PFSK-1 (cell line): ENCODE measurements around the gene UVSSA.

ENCODE experiments used
- FOXP2 ChIP-seq: optimal IDR thresholded peaks from 2 replicates; pipeline ENCODE3; 2011; ENCODE audit warnings: borderline replicate concordance, control low read depth, inconsistent platforms; ENCODE audit not compliant: insufficient read depth; ENCODE audit errors: extremely low read length, extremely low read depth
- POLR2AphosphoS5 ChIP-seq: IDR thresholded peaks from 2 replicates; pipeline ENCODE4 v1.6.1; 2012; ENCODE audit warnings: low read depth, mild to moderate bottlenecking, control low read depth, low read length, moderate library complexity
- REST ChIP-seq, 2 experiments: IDR thresholded peaks; 2 replicates each; pipeline versions ENCODE4 v1.6.1 to v1.8.0; 2011 to 2012; ENCODE audit warnings: low read depth in 2 of 2, low read length in 2 of 2, control low read depth in 1 of 2, inconsistent platforms in 1 of 2, mild to moderate bottlenecking in 1 of 2, moderate library complexity in 1 of 2; ENCODE audit not compliant: insufficient read depth in 1 of 2
- SIN3A ChIP-seq: IDR thresholded peaks from 2 replicates; pipeline ENCODE4 v1.6.1; 2012; ENCODE audit warnings: mild to moderate bottlenecking, low read length, moderate library complexity, borderline replicate concordance; ENCODE audit not compliant: insufficient read depth
- TAF1 ChIP-seq: IDR thresholded peaks from 2 replicates; pipeline ENCODE4 v1.6.1; 2012; ENCODE audit warnings: low read length, control low read depth, borderline replicate concordance; ENCODE audit not compliant: insufficient read depth

UVSSA gene

GRCh38 chr4:1359976-1360375, 13.0 kb downstream of the UVSSA start:
- TF ChIP-seq REST (IDR thresholded peaks at IDR 0.05; ENCODE audit: insufficient read depth in 1 of 2, low read depth in 2 of 2, low read length in 2 of 2) (no peak), POLR2AphosphoS5 (no peak), TAF1 (no peak), FOXP2 (no peak), SIN3A (no peak)

- TF ChIP-seq POLR2AphosphoS5 = no peak
- TF ChIP-seq TAF1 = no peak
- TF ChIP-seq SIN3A = no peak
- no peak for TF ChIP-seq FOXP2
- no peak for TF ChIP-seq REST (IDR thresholded peaks at IDR 0.05; ENCODE audit: insufficient read depth in 1 of 2, low read depth in 2 of 2, low read length in 2 of 2)
Measured at GRCh38 chr4:1360423-1361283, 13.6 kb downstream of the UVSSA start.

- TF ChIP-seq TAF1 (no peak), REST (IDR thresholded peaks at IDR 0.05; ENCODE audit: insufficient read depth in 1 of 2, low read depth in 2 of 2, low read length in 2 of 2) (no peak), SIN3A (no peak), FOXP2 (no peak), POLR2AphosphoS5 (no peak)
Measured at GRCh38 chr4:1361431-1361830, 14.4 kb downstream of the UVSSA start.

GRCh38 chr4:1362046-1362445, 15.0 kb downstream of the UVSSA start:
- TF ChIP-seq TAF1 = no peak
- no peak for TF ChIP-seq REST (IDR thresholded peaks at IDR 0.05; ENCODE audit: insufficient read depth in 1 of 2, low read depth in 2 of 2, low read length in 2 of 2)
